Heart left ventricle (tissue), 16 donors: Measurements from ENCODE around the gene SFMBT2. TPM values are rescaled to one million over a fixed set of nuclear protein-coding genes. Genes with fewer than 3 reads are reported as not detected.

Experiments
- ATAC-seq, 4 donors: fragments of 200-7000 bp; cut with Tn5 transposase; one replicate each; pipeline ENCODE4 v1.9.1; 2020 to 2022; ENCODE audit warnings: moderate library complexity in 4 of 4, mild to moderate bottlenecking in 3 of 4, moderate number of reproducible peaks in 1 of 4
- DNase-seq, 5 donors: peaks; one replicate each; pipeline ENCODE4 v3.0.0-alpha.2; 2020
- H3K27ac ChIP-seq, 12 donors: fragments of 200-600 bp; sonication (generic) in 4 of 12; one replicate each; pipeline versions ENCODE4 v1.5.0 to v1.8.0; 2016 to 2022; ENCODE audit warnings: mild to moderate bottlenecking in 2 of 12
- H3K27me3 ChIP-seq, 9 donors: fragments of 200-600 bp; sonication (generic) in 2 of 9; one replicate each; pipeline versions ENCODE4 v1.5.1 to v1.8.0; 2016 to 2022; ENCODE audit warnings: mild to moderate bottlenecking in 3 of 9
- H3K36me3 ChIP-seq, 9 donors: fragments of 200-600 bp; sonication (generic) in 2 of 9; one replicate each; pipeline versions ENCODE4 v1.5.0 to v1.8.0; 2018 to 2022; ENCODE audit warnings: mild to moderate bottlenecking in 2 of 9
- H3K4me1 ChIP-seq, 12 donors: fragments of 200-600 bp; sonication (generic) in 4 of 12; one replicate each; pipeline versions ENCODE4 v1.5.0 to v1.8.0; 2016 to 2022; ENCODE audit warnings: mild to moderate bottlenecking in 3 of 12
- H3K4me3 ChIP-seq, 12 donors: fragments of 200-600 bp; sonication (generic) in 4 of 12; one replicate each; pipeline versions ENCODE4 v1.5.0 to v1.8.0; 2017 to 2022; ENCODE audit warnings: mild to moderate bottlenecking in 9 of 12, moderate library complexity in 4 of 12
- H3K9me3 ChIP-seq, 12 donors: fragments of 200-600 bp; sonication (generic) in 4 of 12; one replicate each; pipeline versions ENCODE4 v1.5.0 to v1.8.0; 2016 to 2022; ENCODE audit warnings: mild to moderate bottlenecking in 1 of 12
- POLR2A ChIP-seq, 2 donors: fragments of 450-650 bp; IDR thresholded peaks; one replicate each; pipeline ENCODE4 v1.6.1; 2017; ENCODE audit warnings: antibody characterized with exemption in 2 of 2, mild to moderate bottlenecking in 2 of 2, moderate library complexity in 2 of 2
- WGBS, 4 donors: extraction: QIAGEN DNeasy Blood & Tissue Kit in 2 of 4; methylation state at CpG; one replicate each; pipeline versions ENCODE4 v1.1.5 to v1.1.7; 2013 to 2018; 5-methylcytosine and 5-hydroxymethylcytosine counted together
- intact Hi-C, 10 donors: fragments of 100-400 bp; cut with DNase I; formaldehyde crosslinking; loops; one replicate each; pipeline versions ENCODE4 v1.11.1 to v1.14.2; 2022
- polyA plus RNA-seq, 2 donors: library from polyadenylated mRNA; stranded (reverse); fragments of 200-250 nt; gene quantifications; one replicate each; pipeline ENCODE4 v1.2.3, GENCODE V29; 2013
- total RNA-seq, 9 donors: library from RNA; depleted of rRNA in 2 of 9; stranded (reverse); fragments of >200 nt in 2 of 9; fragmentation: NEBNext Ultra II Directional in 3 of 9; extraction: Animal tissue kit (Norgen Biotek cat#: 25700) in 3 of 9; gene quantifications; one replicate each; pipeline versions ENCODE4 v1.1.0 to v1.2.4, GENCODE V29; 2016 to 2023
- TF ChIP-seq, protein P1 (sequence below), 12 donors: fragments of 200-600 bp; sonication (generic) in 4 of 12; IDR thresholded peaks; one replicate each; pipeline versions ENCODE4 v1.5.0 to v1.8.0; 2018 to 2022; ENCODE audit warnings: antibody characterized with exemption in 12 of 12, mild to moderate bottlenecking in 5 of 12
- donor health status: ischemic (EF 13 %, LVEDD 7.1; RV severe dilation, severe dysfunction).
- donor health status: healthy with polysubstance abuse.
- donor health status: DM: no; HTN: yes; CAD: no.
- donor health status: DM: no; HTN: no; CAD: no.
- donor health status: ischemic (EF 25% LVEDD 6.9; RV normal size, moderate dysfunction).
- donor health status: ischemic (EF 25% LVEDD 5.7; RV mildly dilated, moderate dysfunction).
- donor health status: healthy.
- donor health status: DM: yes; HTN: yes; CAD: no.
- donor health status: ischemic (EF 35%, LVEDD 5.7; RV mildly dilated, moderate dysfunction).
- donor health status: nonischemic (EF 11% LVEDD 7.7; RV severe dilation, severe dysfunction).
- donor health status: DM: yes; HTN: yes; CAD: no.
- donor health status: PGD.
- donor health status: ischemic (EF 29% LVEDD 5.4; RV normal size, mild dysfunction).
- donor health status: nonischemic (EF 23%, LVEDD 6.1; RV moderate dilation, normal function).

The SFMBT2 gene
- total and polyA plus RNA-seq, 11 donors = 2.6 to 25.8 (median 9.6) TPM

DNA sequence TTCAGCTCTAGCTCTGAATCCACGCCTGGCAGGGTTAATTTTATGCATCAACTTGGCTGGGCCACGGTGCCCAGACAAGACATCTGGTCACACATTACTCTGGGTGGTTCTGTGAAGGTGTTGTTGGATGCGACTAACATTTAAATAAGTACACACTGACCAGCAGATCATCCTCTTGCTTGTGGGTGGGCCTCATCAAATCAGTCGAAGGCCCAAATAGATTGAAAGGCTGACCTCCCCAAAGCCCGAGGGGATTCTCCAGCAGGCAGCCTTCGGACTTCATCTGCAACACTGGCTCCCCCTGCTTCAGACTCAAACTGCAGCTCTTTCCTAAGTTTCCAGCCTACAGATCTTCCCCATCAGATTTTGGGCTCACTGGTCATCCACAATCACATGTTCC lies 53.6 kb downstream of the SFMBT2 start:
- intact Hi-C loops = no loop called here
- no peak for ATAC-seq
- no peak for TF ChIP-seq POLR2A (IDR thresholded peaks at IDR 0.05)
- TF ChIP-seq, protein P1, sequence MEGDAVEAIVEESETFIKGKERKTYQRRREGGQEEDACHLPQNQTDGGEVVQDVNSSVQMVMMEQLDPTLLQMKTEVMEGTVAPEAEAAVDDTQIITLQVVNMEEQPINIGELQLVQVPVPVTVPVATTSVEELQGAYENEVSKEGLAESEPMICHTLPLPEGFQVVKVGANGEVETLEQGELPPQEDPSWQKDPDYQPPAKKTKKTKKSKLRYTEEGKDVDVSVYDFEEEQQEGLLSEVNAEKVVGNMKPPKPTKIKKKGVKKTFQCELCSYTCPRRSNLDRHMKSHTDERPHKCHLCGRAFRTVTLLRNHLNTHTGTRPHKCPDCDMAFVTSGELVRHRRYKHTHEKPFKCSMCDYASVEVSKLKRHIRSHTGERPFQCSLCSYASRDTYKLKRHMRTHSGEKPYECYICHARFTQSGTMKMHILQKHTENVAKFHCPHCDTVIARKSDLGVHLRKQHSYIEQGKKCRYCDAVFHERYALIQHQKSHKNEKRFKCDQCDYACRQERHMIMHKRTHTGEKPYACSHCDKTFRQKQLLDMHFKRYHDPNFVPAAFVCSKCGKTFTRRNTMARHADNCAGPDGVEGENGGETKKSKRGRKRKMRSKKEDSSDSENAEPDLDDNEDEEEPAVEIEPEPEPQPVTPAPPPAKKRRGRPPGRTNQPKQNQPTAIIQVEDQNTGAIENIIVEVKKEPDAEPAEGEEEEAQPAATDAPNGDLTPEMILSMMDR (IDR thresholded peaks at IDR 0.05) = no peak

DNA sequence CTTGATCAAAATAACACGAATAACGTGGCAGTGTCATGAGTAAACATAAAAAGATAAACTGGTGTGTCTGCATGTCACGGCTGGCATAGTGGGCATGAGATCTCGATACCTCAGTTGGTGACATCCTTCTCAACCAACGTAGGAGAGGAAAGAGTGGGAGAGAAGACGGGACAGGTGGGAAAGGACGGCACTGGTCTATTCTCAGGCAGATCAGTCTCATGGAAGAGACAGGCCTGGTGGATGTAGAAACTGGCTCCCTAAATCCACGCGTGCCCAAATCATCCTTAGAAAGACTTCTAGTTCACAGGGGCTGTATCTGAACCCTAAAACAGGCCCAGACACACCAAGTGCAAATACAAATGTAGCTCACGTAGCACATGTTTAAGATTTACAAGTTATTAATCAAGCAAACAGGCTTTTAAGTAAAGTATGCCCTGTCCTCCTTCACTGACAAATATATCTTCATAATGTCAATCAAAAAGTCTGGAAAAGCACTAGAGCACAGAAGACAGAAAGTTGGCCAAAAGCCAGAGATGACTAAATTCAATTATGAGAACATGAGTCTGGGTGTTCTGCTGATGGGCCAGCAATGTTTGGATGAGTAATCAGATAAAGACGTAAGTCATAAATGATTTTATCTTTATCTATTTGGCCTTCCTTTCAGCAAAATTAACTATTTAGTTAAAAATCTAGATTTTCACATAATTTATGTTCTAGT lies 56.3 kb downstream of the SFMBT2 start:
- Histone ChIP-seq H3K4me3 (no peak overlapping the region), H3K4me1 (peaks cover 0 to 11% (median 3%) of the 10 kb centered on the region in 12 donors), H3K27ac (peak overlapping the region in 1 of 12 donors; percentile 50), H3K27me3 (no peaks in the 10 kb centered on the region), H3K36me3 (peaks cover 0 to 23% (median 0%) of the 10 kb centered on the region in 9 donors), H3K9me3 (no peaks in the 10 kb centered on the region)
- intact Hi-C loops = no loop called here
- no peak for TF ChIP-seq POLR2A (IDR thresholded peaks at IDR 0.05)
- TF ChIP-seq, protein P1 (IDR thresholded peaks at IDR 0.05) = no peak
- DNase-seq (no peak), ATAC-seq (peak in 3 of 4 donors; percentile 35 to 62 (median 40))
- WGBS, 4 donors = 81 to 84% (median 83%) methylated on average over 11 of the region's 11 CpGs

More for the DNA sequence above, 53.6 kb downstream of the SFMBT2 start:
- Histone ChIP-seq H3K27ac (no peak overlapping the region), H3K27me3 (no peaks in the 10 kb centered on the region), H3K36me3 (peaks cover 0 to 23% (median 2%) of the 10 kb centered on the region in 9 donors), H3K9me3 (peaks cover 0 to under 1% (median 0%) of the 10 kb centered on the region in 12 donors), H3K4me3 (no peak overlapping the region), H3K4me1 (peaks cover 0 to 11% (median 3%) of the 10 kb centered on the region in 12 donors)
- WGBS, 4 donors = 84 to 95% (median 91%) methylated on average over 6 of the region's 6 CpGs
- no peak for DNase-seq

DNA sequence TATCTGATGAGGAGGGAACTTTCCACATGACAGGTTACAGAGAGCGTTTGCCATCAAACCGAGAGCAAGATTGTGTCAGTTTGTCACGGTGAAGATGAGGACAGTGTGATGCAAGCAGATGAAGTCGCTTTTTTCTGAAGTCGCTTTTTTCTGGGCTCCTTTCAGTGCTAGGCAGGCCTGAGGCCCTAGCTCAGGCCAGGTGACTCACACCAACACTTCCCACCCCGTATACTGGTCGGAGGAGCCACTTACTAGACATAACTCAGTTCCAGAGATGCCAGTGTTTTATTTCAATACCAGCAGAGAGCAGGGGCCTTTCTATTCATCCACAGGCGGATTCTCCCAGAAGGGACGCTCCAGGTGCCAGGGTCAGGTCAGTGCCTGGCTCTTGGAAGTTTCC lies 58.9 kb downstream of the SFMBT2 start:
- Histone ChIP-seq H3K27ac (no peak overlapping the region), H3K27me3 (no peaks in the 10 kb centered on the region), H3K36me3 (peaks cover 0 to 23% (median 0%) of the 10 kb centered on the region in 9 donors), H3K4me3 (no peak overlapping the region), H3K4me1 (peaks cover 0 to 12% (median 3%) of the 10 kb centered on the region in 12 donors), H3K9me3 (no peaks in the 10 kb centered on the region)
- no peak for ATAC-seq
- 90 to 95% (median 92%) methylated on average over 9 of the region's 9 CpGs for WGBS, 4 donors
- TF ChIP-seq, protein P1 (IDR thresholded peaks at IDR 0.05) = no peak
- TF ChIP-seq POLR2A (IDR thresholded peaks at IDR 0.05) = no peak
- intact Hi-C loops = no loop called here
- no peak for DNase-seq

DNA sequence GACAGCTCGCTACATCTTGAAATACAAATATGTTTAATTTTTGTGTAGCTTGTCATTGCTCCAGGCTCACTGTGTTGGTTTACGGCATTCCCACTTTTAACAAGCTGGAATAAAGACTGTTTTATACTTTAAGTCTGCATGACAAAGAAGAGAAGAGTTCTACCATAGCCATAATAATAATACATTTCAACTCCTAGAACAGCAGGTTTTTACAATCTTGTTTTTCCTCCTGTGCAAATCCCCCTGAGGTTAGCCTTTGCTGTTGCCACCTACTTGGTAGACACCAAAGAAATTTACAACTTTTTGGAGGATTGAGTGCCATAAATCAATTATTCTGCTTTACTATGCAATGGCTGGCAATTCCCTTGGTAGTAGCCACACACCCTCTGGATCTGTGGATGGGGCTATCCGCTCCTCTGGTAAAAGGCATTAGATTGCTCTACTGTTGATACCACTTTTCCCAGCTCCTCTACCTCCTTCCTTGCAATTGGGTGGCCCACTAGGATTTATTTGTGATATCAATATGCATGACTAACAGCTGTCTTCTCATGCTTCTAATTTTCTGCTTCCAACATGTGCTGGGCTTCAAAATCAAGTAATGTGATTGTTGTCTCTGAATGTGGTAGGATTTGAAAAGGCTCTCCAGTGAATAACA lies 60.2 kb downstream of the SFMBT2 start:
- intact Hi-C loops = no loop called here
- no peak for TF ChIP-seq POLR2A (IDR thresholded peaks at IDR 0.05)
- TF ChIP-seq, protein P1 (IDR thresholded peaks at IDR 0.05) = no peak
- peaks cover 0 to 23% (median 0%) of the 10 kb centered on the region in 9 donors for H3K36me3 ChIP-seq
- no peak overlapping the region for H3K27ac ChIP-seq
- WGBS, 4 donors = 96 to 99% (median 98%) methylated on average over 3 of the region's 3 CpGs
- no peaks in the 10 kb centered on the region for H3K27me3 ChIP-seq
- no peaks in the 10 kb centered on the region for H3K9me3 ChIP-seq
- peaks cover 0 to 15% (median 11%) of the 10 kb centered on the region in 12 donors for H3K4me1 ChIP-seq
- ATAC-seq (no peak), DNase-seq (no peak)
- no peak overlapping the region for H3K4me3 ChIP-seq
